HG02973 (cell line): ENCODE data around the gene C6orf52.

Source experiments
- ATAC-seq: cut with Tn5 transposase; IDR thresholded peaks from one replicate; pipeline ENCODE4 v1.9.1; 2021; ENCODE audit warnings: moderate library complexity; ENCODE audit not compliant: unreplicated experiment

The C6orf52 gene

DNA sequence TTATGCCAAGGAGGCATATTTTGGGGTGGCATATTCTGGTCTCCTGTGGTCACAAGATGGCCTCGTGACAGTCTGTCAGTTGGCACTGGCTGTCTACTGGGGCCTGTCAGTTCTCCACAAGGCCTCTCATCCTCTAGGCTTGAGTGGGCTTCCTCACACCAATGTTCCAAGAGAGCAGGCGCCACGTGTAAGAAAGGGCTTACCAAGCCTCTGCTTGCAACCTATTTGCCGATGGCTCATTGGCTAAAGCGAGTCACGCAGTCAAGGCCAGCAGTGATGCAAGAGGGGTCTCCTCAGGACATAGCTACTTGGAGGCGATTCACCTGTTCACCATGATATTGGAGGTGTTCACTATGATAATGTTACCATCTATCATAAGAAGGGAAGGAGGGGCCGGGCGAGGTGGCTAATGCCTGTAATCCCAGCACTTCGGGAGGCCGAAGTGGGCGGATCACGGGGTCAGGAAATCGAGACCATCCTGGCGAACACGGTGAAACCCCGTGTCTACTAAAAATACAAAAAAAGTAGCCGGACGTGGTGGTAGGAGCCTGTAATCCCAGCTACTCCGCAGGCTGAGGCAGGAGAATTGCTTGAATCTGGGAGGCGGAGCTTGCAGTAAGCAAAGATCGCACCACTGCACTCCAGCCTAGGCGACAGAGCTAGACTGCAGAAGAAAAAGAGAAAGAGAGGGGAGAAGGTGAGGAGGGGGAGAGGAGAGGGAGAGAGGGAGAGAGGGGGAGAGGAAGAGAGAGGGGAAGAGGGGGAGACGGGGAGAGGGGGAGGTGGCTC, 35.3 kb downstream of the C6orf52 start:
- ATAC-seq, result no peak

- no peak for ATAC-seq
These were observed 38.8 kb downstream of the C6orf52 start for GRCh38 chr6:10655508-10656055.

- ATAC-seq, result no peak
These were observed 50.2 kb downstream of the C6orf52 start for GRCh38 chr6:10644225-10644624.

- no peak for ATAC-seq
These were observed 51.2 kb downstream of the C6orf52 start for GRCh38 chr6:10643201-10643651.

- no peak for ATAC-seq
These were observed 52.9 kb downstream of the C6orf52 start for GRCh38 chr6:10641528-10641927.

GRCh38 chr6:10640412-10640811, 54.0 kb downstream of the C6orf52 start:
- no peak for ATAC-seq

- peak; percentile 88 for ATAC-seq
These were observed 61.2 kb downstream of the C6orf52 start for GRCh38 chr6:10633216-10633615.

GRCh38 chr6:10630178-10630577, 64.2 kb downstream of the C6orf52 start:
- no peak for ATAC-seq

DNA sequence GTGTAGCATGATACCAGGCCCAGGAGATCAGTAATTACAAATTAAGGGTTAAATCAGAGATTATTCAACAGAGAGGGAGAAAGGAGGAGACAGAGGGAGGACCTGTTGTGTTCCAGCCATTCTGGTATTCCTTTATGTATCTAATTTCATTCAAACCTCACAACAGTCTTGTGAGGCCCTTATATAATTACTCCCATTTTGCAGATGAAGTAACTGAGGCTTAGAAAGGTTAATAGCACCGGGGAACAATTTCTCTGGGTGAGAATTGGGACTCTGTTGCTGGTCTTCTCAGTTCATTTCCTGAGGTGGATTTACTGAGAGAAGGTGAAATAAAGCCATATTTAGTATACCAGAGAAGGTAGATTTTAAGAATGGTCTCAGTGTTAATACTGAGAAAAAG, 66.6 kb downstream of the C6orf52 start:
- ATAC-seq, result no peak

GRCh38 chr6:10626154-10626741, 68.2 kb downstream of the C6orf52 start:
- ATAC-seq, result no peak

- ATAC-seq, result no peak
These were observed 69.6 kb downstream of the C6orf52 start for GRCh38 chr6:10624836-10625235.

- ATAC-seq, result no peak
These were observed 72.6 kb downstream of the C6orf52 start for GRCh38 chr6:10621847-10622246.
